ENCODE data around the gene GRHL1.
A peak's percentile ranks its signal among the peaks of the same experiment; 100 is the strongest.

GRHL1 gene

GRCh38 chr2:9952286-9952737 is 819 bp downstream of the GRHL1 start:
- ATAC-seq (replicated peaks) (no peak), DNase-seq (no peak)
- H3K27me3 Mint-ChIP-seq, result peaks cover 32 to 57% of the 10 kb centered on the region in 2 donors
- peaks cover 7% of the 10 kb centered on the region for H3K36me3 Mint-ChIP-seq (ENCODE audit: insufficient read depth)
- H3K4me3 Mint-ChIP-seq, result peak overlapping the region; percentile 82 to 84
- peaks cover 4 to 7% of the 10 kb centered on the region in 2 donors for H3K4me1 Mint-ChIP-seq (ENCODE audit: low read depth in 2 of 2)
- no peaks in the 10 kb centered on the region for H3K9me3 Mint-ChIP-seq
- no peak overlapping the region for H3K27ac Mint-ChIP-seq

GRCh38 chr2:9952856-9953503 is 1.5 kb downstream of the GRHL1 start:
- no peak for ATAC-seq (replicated peaks)
- H3K27me3 Mint-ChIP-seq, result peaks cover 38 to 58% of the 10 kb centered on the region in 2 donors
- no peak overlapping the region for H3K27ac Mint-ChIP-seq
- peaks cover 4 to 7% of the 10 kb centered on the region in 2 donors for H3K4me1 Mint-ChIP-seq (ENCODE audit: low read depth in 2 of 2)
- DNase-seq, result no peak
- H3K9me3 Mint-ChIP-seq, result no peaks in the 10 kb centered on the region
- H3K4me3 Mint-ChIP-seq, result peak overlapping the region; percentile 82 to 84
- peaks cover 7% of the 10 kb centered on the region for H3K36me3 Mint-ChIP-seq (ENCODE audit: insufficient read depth)

DNA sequence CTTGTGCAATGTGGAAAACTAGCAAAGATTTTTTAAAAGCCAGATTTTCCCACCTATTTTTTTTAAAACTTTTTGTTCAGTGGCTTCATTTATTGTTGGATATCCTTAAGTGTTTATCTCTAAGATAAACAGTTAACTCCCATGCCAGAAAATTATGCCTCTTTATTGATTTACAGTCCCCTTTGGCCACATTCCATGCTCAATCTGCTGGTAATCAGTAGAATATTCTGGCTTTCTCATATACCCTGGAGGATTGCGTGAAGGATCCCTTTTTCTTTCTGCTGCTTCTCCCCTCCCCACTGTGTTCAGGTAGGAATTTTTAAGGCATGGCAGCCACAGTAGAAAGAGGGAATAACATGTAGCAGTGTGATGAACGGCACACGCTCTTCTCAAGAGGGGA is 2.6 kb downstream of the GRHL1 start:
- Mint-ChIP-seq H3K36me3 (ENCODE audit: insufficient read depth) (peaks cover 7% of the 10 kb centered on the region), H3K4me1 (ENCODE audit: low read depth in 2 of 2) (peaks cover 4 to 7% of the 10 kb centered on the region in 2 donors), H3K27me3 (peaks cover 30 to 47% of the 10 kb centered on the region in 2 donors), H3K9me3 (no peaks in the 10 kb centered on the region), H3K4me3 (no peak overlapping the region), H3K27ac (no peak overlapping the region)
- no peak for DNase-seq
- no peak for ATAC-seq (replicated peaks)

GRCh38 chr2:9958057-9958456 is 6.6 kb downstream of the GRHL1 start:
- ATAC-seq (replicated peaks) (no peak), DNase-seq (no peak)
- Mint-ChIP-seq H3K4me1 (ENCODE audit: low read depth in 2 of 2) (no peaks in the 10 kb centered on the region), H3K27me3 (peaks cover 19 to 20% of the 10 kb centered on the region in 2 donors), H3K27ac (no peak overlapping the region), H3K9me3 (no peaks in the 10 kb centered on the region), H3K36me3 (ENCODE audit: insufficient read depth) (no peaks in the 10 kb centered on the region), H3K4me3 (no peak overlapping the region)

DNA sequence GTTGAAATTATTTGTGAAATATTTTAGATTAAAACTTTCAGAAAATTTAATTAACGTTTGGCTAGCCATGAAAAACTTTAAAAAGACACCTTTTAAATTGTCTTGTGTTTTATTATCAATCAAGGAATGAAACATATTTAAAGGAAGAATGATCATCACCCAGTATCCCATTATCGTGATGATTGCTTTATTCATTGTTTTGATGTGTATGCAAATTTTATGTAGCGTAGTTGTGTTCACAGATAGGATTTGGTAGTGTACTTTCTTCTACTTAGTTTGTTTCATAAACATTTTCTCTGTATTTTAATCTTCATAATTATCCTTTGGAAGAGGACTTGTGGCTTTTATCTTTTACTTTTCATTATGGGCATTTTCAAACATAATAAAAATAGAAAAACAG is 7.8 kb downstream of the GRHL1 start:
- H3K27ac Mint-ChIP-seq, result no peak overlapping the region
- no peaks in the 10 kb centered on the region for H3K9me3 Mint-ChIP-seq
- ATAC-seq (replicated peaks) (no peak), DNase-seq (no peak)
- peaks cover 14 to 18% of the 10 kb centered on the region in 2 donors for H3K27me3 Mint-ChIP-seq
- H3K36me3 Mint-ChIP-seq (ENCODE audit: insufficient read depth), result no peaks in the 10 kb centered on the region
- no peaks in the 10 kb centered on the region for H3K4me1 Mint-ChIP-seq (ENCODE audit: low read depth in 2 of 2)
- no peak overlapping the region for H3K4me3 Mint-ChIP-seq

GRCh38 chr2:9961013-9961412 is 9.5 kb downstream of the GRHL1 start:
- peaks cover 6 to 7% of the 10 kb centered on the region in 2 donors for H3K27me3 Mint-ChIP-seq
- H3K9me3 Mint-ChIP-seq, result no peaks in the 10 kb centered on the region
- no peak for DNase-seq
- no peaks in the 10 kb centered on the region for H3K36me3 Mint-ChIP-seq (ENCODE audit: insufficient read depth)
- ATAC-seq (replicated peaks), result no peak
- no peak overlapping the region for H3K27ac Mint-ChIP-seq
- H3K4me1 Mint-ChIP-seq (ENCODE audit: low read depth in 2 of 2), result peaks cover 0 to 6% of the 10 kb centered on the region in 2 donors
- no peak overlapping the region for H3K4me3 Mint-ChIP-seq

GRCh38 chr2:9964334-9964980 is 13.0 kb downstream of the GRHL1 start:
- no peak overlapping the region for H3K4me3 Mint-ChIP-seq

GRCh38 chr2:9965119-9965822 is 13.8 kb downstream of the GRHL1 start:
- no peak overlapping the region for H3K4me3 Mint-ChIP-seq
- no peaks in the 10 kb centered on the region for H3K27me3 Mint-ChIP-seq
- H3K27ac Mint-ChIP-seq, result peak overlapping the region in 1 of 2 donors; percentile 3
- H3K36me3 Mint-ChIP-seq (ENCODE audit: insufficient read depth), result no peaks in the 10 kb centered on the region
- no peak for DNase-seq
- no peak for ATAC-seq (replicated peaks)
- H3K4me1 Mint-ChIP-seq (ENCODE audit: low read depth in 2 of 2), result peaks cover 0 to 6% of the 10 kb centered on the region in 2 donors
- H3K9me3 Mint-ChIP-seq, result no peaks in the 10 kb centered on the region

More at GRCh38 chr2:9964334-9964980, 13.0 kb downstream of the GRHL1 start:
- H3K27ac Mint-ChIP-seq, result peak overlapping the region in 1 of 2 donors; percentile 3
- no peak for DNase-seq
- H3K36me3 Mint-ChIP-seq (ENCODE audit: insufficient read depth), result no peaks in the 10 kb centered on the region
- no peaks in the 10 kb centered on the region for H3K9me3 Mint-ChIP-seq
- no peak for ATAC-seq (replicated peaks)
- H3K27me3 Mint-ChIP-seq, result no peaks in the 10 kb centered on the region
- peaks cover 0 to 6% of the 10 kb centered on the region in 2 donors for H3K4me1 Mint-ChIP-seq (ENCODE audit: low read depth in 2 of 2)

GRCh38 chr2:9966491-9967022 is 15.1 kb downstream of the GRHL1 start:
- H3K36me3 Mint-ChIP-seq (ENCODE audit: insufficient read depth), result no peaks in the 10 kb centered on the region
- no peaks in the 10 kb centered on the region for H3K9me3 Mint-ChIP-seq
- no peak overlapping the region for H3K4me3 Mint-ChIP-seq
- H3K27ac Mint-ChIP-seq, result no peak overlapping the region
- DNase-seq (no peak), ATAC-seq (replicated peaks) (no peak)
- peaks cover 0 to 6% of the 10 kb centered on the region in 2 donors for H3K4me1 Mint-ChIP-seq (ENCODE audit: low read depth in 2 of 2)
- no peaks in the 10 kb centered on the region for H3K27me3 Mint-ChIP-seq

DNA sequence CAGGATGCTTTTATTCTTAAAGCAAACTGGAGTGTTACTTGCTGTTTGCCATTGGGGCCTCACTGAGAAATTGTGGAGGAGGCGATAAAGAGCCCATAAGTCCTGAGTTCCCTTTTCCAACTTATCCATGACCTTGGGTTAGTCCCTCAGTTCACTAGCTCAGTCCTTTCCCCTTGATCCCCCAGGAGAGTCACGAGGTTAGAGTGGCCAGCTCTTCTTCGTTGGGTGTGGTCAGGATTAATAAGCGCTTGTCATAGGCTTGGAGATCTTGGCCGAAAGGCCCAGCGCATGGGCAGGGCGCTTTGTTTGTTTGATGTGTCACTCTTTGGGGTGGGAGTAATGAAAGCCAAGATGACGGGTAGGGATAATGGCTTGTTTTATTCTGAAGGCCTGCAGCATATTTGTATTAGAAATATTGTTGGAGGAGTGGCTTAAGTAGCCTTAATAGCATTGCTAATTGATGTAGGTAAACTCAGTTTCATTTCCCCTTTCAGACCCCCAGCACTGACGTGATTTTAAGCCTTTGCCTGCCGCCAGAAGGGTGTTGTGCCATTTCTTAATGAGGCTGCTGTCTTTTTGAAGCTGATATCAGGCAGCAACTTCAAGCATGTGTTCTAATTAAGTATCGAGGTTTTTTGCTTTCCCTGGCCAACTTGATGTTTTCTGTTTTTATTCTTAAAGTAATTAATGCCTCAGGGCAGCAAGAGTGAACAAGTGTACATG is 15.7 kb downstream of the GRHL1 start:
- DNase-seq (no peak), ATAC-seq (replicated peaks) (no peak)
- no peaks in the 10 kb centered on the region for H3K36me3 Mint-ChIP-seq (ENCODE audit: insufficient read depth)
- peaks cover 0 to 6% of the 10 kb centered on the region in 2 donors for H3K4me1 Mint-ChIP-seq (ENCODE audit: low read depth in 2 of 2)
- H3K4me3 Mint-ChIP-seq, result no peak overlapping the region
- no peaks in the 10 kb centered on the region for H3K9me3 Mint-ChIP-seq
- no peak overlapping the region for H3K27ac Mint-ChIP-seq
- H3K27me3 Mint-ChIP-seq, result no peaks in the 10 kb centered on the region

DNA sequence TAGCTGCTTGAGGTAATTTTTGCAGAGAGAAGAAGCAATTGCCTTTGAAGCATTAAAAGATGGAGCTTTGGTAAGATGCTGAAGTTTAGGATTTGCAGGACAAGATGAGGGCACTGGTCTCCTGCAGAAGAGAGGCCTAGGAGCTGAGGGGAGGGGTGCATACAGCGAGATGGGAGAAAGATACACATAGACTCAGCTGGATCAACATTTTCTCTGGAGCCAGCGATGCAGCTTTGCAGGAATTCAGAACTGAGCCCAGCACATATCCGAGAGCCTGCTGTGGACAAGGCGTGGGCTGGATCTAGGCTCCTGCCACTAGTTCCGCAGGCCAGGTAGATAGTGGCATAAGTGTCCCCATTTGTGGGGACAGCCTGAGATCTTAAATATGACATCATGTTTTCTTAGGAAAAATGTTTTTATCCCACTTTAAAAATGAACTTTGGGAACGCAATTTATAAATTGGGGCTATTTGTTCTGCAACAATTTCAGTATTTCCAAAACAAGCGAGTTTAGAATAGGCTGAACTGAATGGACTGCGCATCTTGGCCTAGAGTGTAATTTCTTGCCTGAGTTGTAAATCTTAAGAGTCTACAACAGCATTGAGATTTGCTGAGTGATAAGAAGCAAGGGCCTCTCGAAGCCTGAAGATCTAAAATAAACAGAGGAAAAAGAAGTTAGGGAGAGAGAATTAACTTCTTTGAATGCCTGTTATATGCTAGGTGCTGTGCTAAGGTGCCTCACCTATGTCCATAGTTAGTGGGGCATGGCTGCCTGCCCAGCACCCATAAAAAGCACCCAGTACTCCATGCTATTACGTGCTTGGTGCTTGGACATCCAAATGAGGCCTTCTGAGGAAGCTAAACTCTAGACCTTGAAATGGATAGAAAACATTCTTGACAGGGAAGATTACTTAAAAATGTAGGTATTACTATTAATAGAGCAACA is 17.3 kb downstream of the GRHL1 start:
- ATAC-seq (replicated peaks) (no peak), DNase-seq (no peak)
- Mint-ChIP-seq H3K4me3 (no peak overlapping the region), H3K27me3 (peaks cover 0 to 5% of the 10 kb centered on the region in 2 donors), H3K36me3 (ENCODE audit: insufficient read depth) (no peaks in the 10 kb centered on the region), H3K4me1 (ENCODE audit: low read depth in 2 of 2) (peaks cover 0 to 6% of the 10 kb centered on the region in 2 donors), H3K27ac (no peak overlapping the region), H3K9me3 (no peaks in the 10 kb centered on the region)
